Lung (tissue), 12 donors: ENCODE measurements around the gene GRXCR2. TPM values are rescaled to one million over a fixed set of nuclear protein-coding genes. Genes with fewer than 3 reads are reported as not detected.

Experiments
- ATAC-seq: fragments of 200-7000 bp; cut with Tn5 transposase; one replicate; pipeline ENCODE4 v1.9.1; 2020; ENCODE audit warnings: moderate number of reproducible peaks; ENCODE audit not compliant: insufficient read depth, low FRiP score
- DNase-seq, 3 donors: peaks; one replicate each; pipeline ENCODE4 v3.0.0-alpha.2; 2013 to 2017
- H3K27ac ChIP-seq, 2 donors: one replicate each; pipeline ENCODE4 v1.5.1; 2013; ENCODE audit warnings: mild to moderate bottlenecking in 2 of 2, moderate library complexity in 2 of 2, control low read depth in 1 of 2, inconsistent platforms in 1 of 2, low read depth in 1 of 2, low read length in 1 of 2
- H3K27me3 ChIP-seq, 3 donors: one replicate each; pipeline ENCODE4 v1.5.1; 2013; ENCODE audit warnings: low read length in 2 of 3; ENCODE audit not compliant: control insufficient read depth in 3 of 3, insufficient read depth in 3 of 3
- H3K36me3 ChIP-seq, 4 donors: one replicate each; pipeline ENCODE4 v1.5.1; 2013; ENCODE audit warnings: low read length in 4 of 4, mild to moderate bottlenecking in 1 of 4, moderate library complexity in 1 of 4; ENCODE audit not compliant: control insufficient read depth in 4 of 4, insufficient read depth in 4 of 4
- H3K4me1 ChIP-seq, 5 donors: one replicate each; pipeline ENCODE4 v1.5.1; 2013; ENCODE audit warnings: low read length in 5 of 5, mild to moderate bottlenecking in 2 of 5, moderate library complexity in 1 of 5; ENCODE audit not compliant: control insufficient read depth in 5 of 5, insufficient read depth in 5 of 5
- H3K4me3 ChIP-seq: one replicate; pipeline ENCODE4 v1.5.1; 2013; ENCODE audit warnings: mild to moderate bottlenecking, control low read depth, moderate library complexity
- H3K9ac ChIP-seq, 2 donors: one replicate each; pipeline ENCODE4 v1.5.1; 2013; ENCODE audit warnings: low read length in 2 of 2, control low read depth in 1 of 2; ENCODE audit not compliant: insufficient read depth in 1 of 2
- H3K9me3 ChIP-seq, 4 donors: one replicate each; pipeline ENCODE4 v1.5.1; 2013; ENCODE audit warnings: low read length in 3 of 4, mild to moderate bottlenecking in 1 of 4, moderate library complexity in 1 of 4; ENCODE audit not compliant: control insufficient read depth in 4 of 4, insufficient read depth in 3 of 4
- CTCF ChIP-seq: IDR thresholded peaks from 2 replicates; pipeline ENCODE4 v1.5.1; 2012; ENCODE audit warnings: mild to moderate bottlenecking; ENCODE audit errors: control extremely low read depth, extremely low read depth
- WGBS, 2 donors: extraction: QIAGEN DNeasy Blood & Tissue Kit; methylation state at CpG; one replicate each; pipeline ENCODE4 v1.1.7; 2013; 5-methylcytosine and 5-hydroxymethylcytosine counted together
- polyA plus RNA-seq, 2 donors: library from polyadenylated mRNA; stranded (reverse); fragments of 200-250 nt; gene quantifications; one replicate each; pipeline ENCODE4 v1.2.1, GENCODE V29; 2013
- total RNA-seq, 2 donors: library from RNA; depleted of rRNA in 1 of 2; stranded (reverse); fragments of >200 nt in 1 of 2; gene quantifications; one replicate each; pipeline ENCODE4 v1.2.1, GENCODE V29; 2014 to 2021
- donor health status: control.
- donor health status: control.
- donor health status: Bipolar disorder and iron deficiency.
- donor health status: healthy.
- donor health status: DM: yes; HTN: yes; CAD: no.

Gene GRXCR2
- total and polyA plus RNA-seq, 4 donors, result not detected

- Histone ChIP-seq H3K4me1 (no peaks in the 10 kb centered on the region), H3K27ac (no peak overlapping the region), H3K4me3 (no peak overlapping the region), H3K9me3 (peaks cover 0 to 8% (median 0%) of the 10 kb centered on the region in 4 donors), H3K36me3 (no peaks in the 10 kb centered on the region), H3K9ac (no peak overlapping the region), H3K27me3 (no peaks in the 10 kb centered on the region)
- 80 to 85% methylated on average over 3 of the region's 3 CpGs for WGBS, 2 donors
- DNase-seq (no peak), ATAC-seq (no peak)
- no peak for TF ChIP-seq CTCF
Measured at GRCh38 chr5:145887217-145887616, 14.4 kb upstream of the GRXCR2 start.

GRCh38 chr5:145874765-145875164 is 2.0 kb upstream of the GRXCR2 start:
- Histone ChIP-seq H3K36me3 (no peaks in the 10 kb centered on the region), H3K9ac (no peak overlapping the region), H3K9me3 (peaks cover 0 to 2% (median 0%) of the 10 kb centered on the region in 4 donors), H3K27ac (no peak overlapping the region), H3K4me3 (no peak overlapping the region), H3K4me1 (no peaks in the 10 kb centered on the region), H3K27me3 (no peaks in the 10 kb centered on the region)
- WGBS, 2 donors, result 96% methylated on average over 2 of the region's 2 CpGs
- no peak for TF ChIP-seq CTCF
- DNase-seq (no peak), ATAC-seq (no peak)

GRCh38 chr5:145872486-145872885 is 328 bp downstream of the GRXCR2 start:
- Histone ChIP-seq H3K4me1 (peaks cover 0 to 6% (median 0%) of the 10 kb centered on the region in 5 donors), H3K9me3 (peaks cover 0 to 2% (median 0%) of the 10 kb centered on the region in 4 donors), H3K27ac (no peak overlapping the region), H3K4me3 (no peak overlapping the region), H3K27me3 (no peaks in the 10 kb centered on the region), H3K36me3 (no peaks in the 10 kb centered on the region), H3K9ac (no peak overlapping the region)
- DNase-seq (no peak), ATAC-seq (no peak)
- 80 to 89% methylated on average over 8 of the region's 8 CpGs for WGBS, 2 donors
- TF ChIP-seq CTCF, result no peak

GRCh38 chr5:145869753-145870152 is 3.1 kb downstream of the GRXCR2 start:
- H3K36me3 ChIP-seq, result no peaks in the 10 kb centered on the region
- no peak overlapping the region for H3K4me3 ChIP-seq
- no peak for DNase-seq
- no peak for ATAC-seq
- H3K9ac ChIP-seq, result no peak overlapping the region
- H3K4me1 ChIP-seq, result peaks cover 0 to 12% (median 0%) of the 10 kb centered on the region in 5 donors
- 77 to 85% methylated on average over 4 of the region's 4 CpGs for WGBS, 2 donors
- no peak overlapping the region for H3K27ac ChIP-seq
- no peaks in the 10 kb centered on the region for H3K27me3 ChIP-seq
- TF ChIP-seq CTCF, result no peak
- H3K9me3 ChIP-seq, result peaks cover 0 to 2% (median 0%) of the 10 kb centered on the region in 4 donors
